Measurements from ENCODE around the gene BPIFB3. TPM values are rescaled to one million over a fixed set of nuclear protein-coding genes. Genes with fewer than 3 reads are reported as not detected.

BPIFB3 gene
- total and polyA plus RNA-seq, 2 of the 4 experiments (the other 2 are of a cell fraction): not detected

- DNase-seq: no peak
- Histone ChIP-seq H3K56ac (ENCODE audit: extremely low read depth, insufficient read depth, low read length) (no peak overlapping the region), H3K4me2 (ENCODE audit: low read depth, low read length) (no peak overlapping the region), H3K4me1 (ENCODE audit: control insufficient read depth, insufficient read depth, low read length) (no peaks in the 10 kb centered on the region), H4K20me1 (ENCODE audit: insufficient read depth, low read length) (no peaks in the 10 kb centered on the region; the same call in 1 of the 2 replicates), H2AK9ac (replicated peaks; ENCODE audit: low read depth, low read length, poor library complexity) (no peak overlapping the region), H2BK120ac (ENCODE audit: low read depth, low read length) (no peak overlapping the region), H2BK20ac (ENCODE audit: low read depth, low read length) (no peak overlapping the region), H4K91ac (ENCODE audit: insufficient read depth, low read depth, low read length) (no peak overlapping the region), H4K8ac (ENCODE audit: low read depth in 2 of 2, low read length in 2 of 2) (no peak overlapping the region), H3K9me1 (ENCODE audit: insufficient read depth, low read length) (no peaks in the 10 kb centered on the region), H2AK5ac (ENCODE audit: low read depth, low read length) (no peak overlapping the region), H3K9me3 (ENCODE audit: control insufficient read depth, insufficient read depth, low read length) (no peaks in the 10 kb centered on the region), H3K36me3 (ENCODE audit: control insufficient read depth, insufficient read depth, low read length) (no peaks in the 10 kb centered on the region), H3K4me3 (ENCODE audit: insufficient read depth, low read depth, low read length) (no peak overlapping the region), H3K14ac (replicated peaks; ENCODE audit: low read depth, low read length) (no peak overlapping the region), H2BK5ac (ENCODE audit: low read depth, low read length, poor library complexity, severe bottlenecking) (no peak overlapping the region), H3K27me3 (ENCODE audit: control insufficient read depth, insufficient read depth, low read length) (peaks cover 14% of the 10 kb centered on the region), H3K9ac (ENCODE audit: low read depth, low read length) (no peak overlapping the region), H3K23ac (ENCODE audit: low read depth, low read length) (no peak overlapping the region), H3K4ac (ENCODE audit: low read depth, low read length) (no peak overlapping the region), H3K18ac (ENCODE audit: low read depth, low read length) (no peak overlapping the region), H3K27ac (ENCODE audit: insufficient read depth, low read length) (no peak overlapping the region), H3K79me1 (ENCODE audit: low read depth in 1 of 2, low read length in 2 of 2) (no peaks in the 10 kb centered on the region), H2AFZ (replicated peaks; ENCODE audit: low read length, poor library complexity) (no peak overlapping the region), H2BK15ac (ENCODE audit: low read depth, low read length) (no peak overlapping the region), H4K5ac (ENCODE audit: low read depth, low read length) (no peak overlapping the region)
- dilution Hi-C loops (cut with HindIII; ENCODE audit: low sequenced_read_pairs, unreplicated experiment) (no loop called here), in situ Hi-C loops (cut with MboI; ENCODE audit: low sequenced_read_pairs) (no loop called here), intact Hi-C loops (cut with micrococcal nuclease) (no loop called here)
- BruUV-seq (replicated peaks): no TSS peak
- POLR2A ChIA-PET (ENCODE audit: unreplicated experiment): no interaction called here
- ATAC-seq (ENCODE audit: low read depth): no peak
- CTCF ChIA-PET: no interaction called here
- TF ChIP-seq RFX5 (IDR thresholded peaks at IDR 0.05; ENCODE audit: low read depth, low read length): no peak
- no peak for TF ChIP-seq NFE2L2 (IDR thresholded peaks at IDR 0.05; ENCODE audit: low read depth, low read length)
- no peak for TF ChIP-seq ELK1 (IDR thresholded peaks at IDR 0.05; ENCODE audit: borderline replicate concordance, low read depth, low read length)
- TF ChIP-seq POLR2A (IDR thresholded peaks at IDR 0.05; ENCODE audit: low read depth, low read length): no peak
- no peak for TF ChIP-seq CHD1 (IDR thresholded peaks at IDR 0.05; ENCODE audit: low read depth, low read length)
- TF ChIP-seq MXI1 (IDR thresholded peaks at IDR 0.05; ENCODE audit: borderline replicate concordance, low read depth, low read length): no peak
- no peak for TF ChIP-seq SMC3 (IDR thresholded peaks at IDR 0.05; ENCODE audit: low read depth, low read length)
- no peak for TF ChIP-seq MAFK (IDR thresholded peaks at IDR 0.05; ENCODE audit: low read depth, low read length)
- TF ChIP-seq USF2 (IDR thresholded peaks at IDR 0.05; ENCODE audit: low read depth, low read length): no peak
- TF ChIP-seq CEBPB (IDR thresholded peaks at IDR 0.05; ENCODE audit: low read depth, low read length): no peak
- no peak for TF ChIP-seq BHLHE40 (IDR thresholded peaks at IDR 0.05; ENCODE audit: low read depth, low read length)
- TF ChIP-seq RCOR1 (IDR thresholded peaks at IDR 0.05; ENCODE audit: insufficient replicate concordance, low read length): no peak
- TF ChIP-seq FOS (IDR thresholded peaks at IDR 0.05; ENCODE audit: low read depth, low read length): no peak
- no peak for TF ChIP-seq CTCF (conservative IDR thresholded peaks at IDR 0.05; ENCODE audit: low read depth, low read length)
- TF ChIP-seq MAZ (IDR thresholded peaks at IDR 0.05; ENCODE audit: borderline replicate concordance, low read depth, low read length): no peak
- TF ChIP-seq RAD21 (IDR thresholded peaks at IDR 0.05; ENCODE audit: low read length): no peak
- 53% methylated on average over 2 of the region's 8 CpGs; no CpG with 5 or more reads in 1 of the 2 experiments for WGBS, 2 experiments (ENCODE audit: extremely low coverage in 2 of 2, insufficient read length in 1 of 2)
These were observed 42.8 kb upstream of the BPIFB3 start for GRCh38 chr20:33010674-33011449.

Data from IMR-90 (cell line).